HG02759 (cell line): ENCODE data around the gene SMIM21.

Experiments used
- ATAC-seq: cut with Tn5 transposase; IDR thresholded peaks from one replicate; pipeline ENCODE4 v1.9.1; 2021; ENCODE audit warnings: mild to moderate bottlenecking, moderate library complexity; ENCODE audit not compliant: unreplicated experiment

SMIM21 gene

GRCh38 chr18:75378376-75379315 lies 48.9 kb downstream of the SMIM21 start:
- no peak for ATAC-seq

GRCh38 chr18:75377926-75378325 lies 49.6 kb downstream of the SMIM21 start:
- ATAC-seq = no peak

GRCh38 chr18:75377258-75377657 lies 50.2 kb downstream of the SMIM21 start:
- ATAC-seq = no peak

- ATAC-seq = no peak
These were observed 51.5 kb downstream of the SMIM21 start for GRCh38 chr18:75376004-75376403.

GRCh38 chr18:75375341-75375740 lies 52.2 kb downstream of the SMIM21 start:
- ATAC-seq = no peak

GRCh38 chr18:75374466-75374865 lies 53.0 kb downstream of the SMIM21 start:
- ATAC-seq = no peak

- no peak for ATAC-seq
These were observed 58.3 kb downstream of the SMIM21 start for GRCh38 chr18:75369026-75369721.

GRCh38 chr18:75365837-75366236 lies 61.7 kb downstream of the SMIM21 start:
- no peak for ATAC-seq

GRCh38 chr18:75365254-75365629 lies 62.3 kb downstream of the SMIM21 start:
- no peak for ATAC-seq

- no peak for ATAC-seq
These were observed 62.8 kb downstream of the SMIM21 start for GRCh38 chr18:75364512-75365253.

- ATAC-seq = no peak
These were observed 63.9 kb downstream of the SMIM21 start for GRCh38 chr18:75363446-75364225.

- ATAC-seq = no peak
These were observed 65.1 kb downstream of the SMIM21 start for GRCh38 chr18:75362435-75362834.

- ATAC-seq = no peak
These were observed 66.6 kb downstream of the SMIM21 start for GRCh38 chr18:75360941-75361340.

- ATAC-seq = no peak
These were observed 67.3 kb downstream of the SMIM21 start for GRCh38 chr18:75360215-75360614.
